UCSD-AML1 (cell line): ENCODE data around the gene ALK.

Source experiments
- DNase-seq: peaks from one replicate; lab custom pipeline; 2025; ENCODE audit not compliant: unreplicated experiment; lab: John Stamatoyannopoulos, UW

The ALK gene

GRCh38 chr2:29799628-29800027 is 121.8 kb downstream of the ALK start:
- DNase-seq, result no peak

- DNase-seq, result no peak
These were observed 123.5 kb downstream of the ALK start for GRCh38 chr2:29797916-29798315.

- DNase-seq, result no peak
These were observed 124.9 kb downstream of the ALK start for GRCh38 chr2:29796446-29796845.

GRCh38 chr2:29789911-29790485 is 131.4 kb downstream of the ALK start:
- no peak for DNase-seq

- DNase-seq, result no peak
These were observed 133.6 kb downstream of the ALK start for GRCh38 chr2:29787473-29788465.

GRCh38 chr2:29786361-29786760 is 135.0 kb downstream of the ALK start:
- DNase-seq, result no peak

GRCh38 chr2:29783666-29784065 is 137.7 kb downstream of the ALK start:
- DNase-seq, result no peak

- no peak for DNase-seq
These were observed 138.6 kb downstream of the ALK start for GRCh38 chr2:29782549-29783458.

- no peak for DNase-seq
These were observed 139.3 kb downstream of the ALK start for GRCh38 chr2:29782087-29782486.

GRCh38 chr2:29780906-29781305 is 140.5 kb downstream of the ALK start:
- DNase-seq, result no peak

- DNase-seq, result no peak
These were observed 144.2 kb downstream of the ALK start for GRCh38 chr2:29777161-29777560.

- DNase-seq, result no peak
These were observed 145.0 kb downstream of the ALK start for GRCh38 chr2:29776406-29776805.

GRCh38 chr2:29775937-29776336 is 145.4 kb downstream of the ALK start:
- DNase-seq, result no peak

GRCh38 chr2:29774624-29775023 is 146.8 kb downstream of the ALK start:
- DNase-seq, result no peak

- DNase-seq, result no peak
These were observed 150.5 kb downstream of the ALK start for GRCh38 chr2:29770846-29771245.

- no peak for DNase-seq
These were observed 151.5 kb downstream of the ALK start for GRCh38 chr2:29769847-29770246.

GRCh38 chr2:29767606-29768335 is 153.6 kb downstream of the ALK start:
- no peak for DNase-seq

- no peak for DNase-seq
These were observed 155.2 kb downstream of the ALK start for GRCh38 chr2:29766191-29766590.

- no peak for DNase-seq
These were observed 155.7 kb downstream of the ALK start for GRCh38 chr2:29765721-29766120.

GRCh38 chr2:29763371-29763770 is 158.0 kb downstream of the ALK start:
- no peak for DNase-seq

GRCh38 chr2:29762239-29762638 is 159.1 kb downstream of the ALK start:
- DNase-seq, result no peak
